Neural cell (in vitro differentiated cells): ENCODE measurements around the gene DTYMK.

Experiments
- POLR2AphosphoS5 ChIP-seq: IDR thresholded peaks from 2 replicates; pipeline ENCODE4 v1.6.1; 2012
- RAD21 ChIP-seq: fragments of 450-650 bp; conservative IDR thresholded peaks from 2 replicates; pipeline ENCODE4 v1.6.1; 2014; ENCODE audit warnings: antibody characterized with exemption, mild to moderate bottlenecking, moderate library complexity
- REST ChIP-seq: IDR thresholded peaks from 2 replicates; pipeline ENCODE4 v1.6.1; 2012; ENCODE audit warnings: borderline replicate concordance
- TAF1 ChIP-seq: IDR thresholded peaks from 2 replicates; pipeline ENCODE4 v1.6.1; 2012; ENCODE audit warnings: low read depth
- TF ChIP-seq, protein P1 (sequence below): fragments of 450-650 bp; IDR thresholded peaks from 2 replicates; pipeline ENCODE4 v1.5.1; 2014; ENCODE audit warnings: antibody characterized with exemption, mild to moderate bottlenecking, moderate library complexity; ENCODE audit not compliant: poor library complexity, severe bottlenecking

DNA sequence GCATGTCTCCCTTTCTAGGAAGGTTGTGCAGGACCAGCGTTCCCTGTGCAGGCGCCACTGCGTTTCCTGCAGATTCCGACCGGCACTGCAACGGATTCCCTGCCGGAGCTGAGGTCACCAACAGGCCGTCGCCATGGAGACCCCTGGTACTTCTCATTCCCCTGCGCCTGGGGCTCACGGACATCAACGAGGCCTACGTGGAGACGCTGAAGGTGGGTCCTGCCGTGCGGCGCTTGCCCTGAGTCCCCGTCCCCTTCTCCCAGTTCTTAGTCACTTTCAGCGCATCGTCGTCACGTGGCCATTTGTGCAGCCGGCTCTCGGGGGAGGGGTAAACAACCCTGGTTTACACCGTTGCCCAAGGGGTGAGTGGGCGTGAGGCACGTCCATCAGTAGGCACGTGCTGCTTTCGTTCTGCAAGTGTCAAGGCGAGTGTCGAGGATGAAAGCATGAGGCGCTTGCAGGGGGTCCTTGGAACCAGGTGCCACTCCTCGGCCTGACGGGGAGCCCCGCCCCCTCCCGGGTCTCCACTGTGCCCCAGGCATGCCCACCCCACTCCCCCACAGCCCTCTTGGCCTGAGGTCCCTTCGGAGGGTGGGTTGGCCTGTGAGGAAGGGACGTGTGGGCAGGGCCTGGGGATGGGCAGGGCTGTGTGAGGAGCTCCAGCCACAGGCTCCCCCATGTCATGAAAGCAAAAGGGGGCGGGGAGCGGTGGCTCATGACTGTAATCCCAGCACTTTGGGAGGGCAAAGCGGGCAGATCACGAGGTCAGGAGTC lies 19.8 kb downstream of the DTYMK start:
- TF ChIP-seq POLR2AphosphoS5 (peak; percentile 58), RAD21 (peak; percentile 54), TAF1 (no peak), REST (peak; percentile 77)
- TF ChIP-seq, protein P1, sequence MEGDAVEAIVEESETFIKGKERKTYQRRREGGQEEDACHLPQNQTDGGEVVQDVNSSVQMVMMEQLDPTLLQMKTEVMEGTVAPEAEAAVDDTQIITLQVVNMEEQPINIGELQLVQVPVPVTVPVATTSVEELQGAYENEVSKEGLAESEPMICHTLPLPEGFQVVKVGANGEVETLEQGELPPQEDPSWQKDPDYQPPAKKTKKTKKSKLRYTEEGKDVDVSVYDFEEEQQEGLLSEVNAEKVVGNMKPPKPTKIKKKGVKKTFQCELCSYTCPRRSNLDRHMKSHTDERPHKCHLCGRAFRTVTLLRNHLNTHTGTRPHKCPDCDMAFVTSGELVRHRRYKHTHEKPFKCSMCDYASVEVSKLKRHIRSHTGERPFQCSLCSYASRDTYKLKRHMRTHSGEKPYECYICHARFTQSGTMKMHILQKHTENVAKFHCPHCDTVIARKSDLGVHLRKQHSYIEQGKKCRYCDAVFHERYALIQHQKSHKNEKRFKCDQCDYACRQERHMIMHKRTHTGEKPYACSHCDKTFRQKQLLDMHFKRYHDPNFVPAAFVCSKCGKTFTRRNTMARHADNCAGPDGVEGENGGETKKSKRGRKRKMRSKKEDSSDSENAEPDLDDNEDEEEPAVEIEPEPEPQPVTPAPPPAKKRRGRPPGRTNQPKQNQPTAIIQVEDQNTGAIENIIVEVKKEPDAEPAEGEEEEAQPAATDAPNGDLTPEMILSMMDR: peak; percentile 37
